HG03378 (cell line): Measurements from ENCODE around the gene SLPI.

Experiments used
- ATAC-seq: cut with Tn5 transposase; IDR thresholded peaks from one replicate; pipeline ENCODE4 v1.9.1; 2021; ENCODE audit warnings: mild to moderate bottlenecking, moderate library complexity; ENCODE audit not compliant: unreplicated experiment

Gene SLPI

GRCh38 chr20:45254383-45255262 is at the start of gene SLPI:
Gene SLPI, minus strand, starts transcription at chr20:45254564. Its CDS starts 21 bp downstream, at chr20:45254543.
- no peak for ATAC-seq

GRCh38 chr20:45303586-45304463 is 49.5 kb upstream of the SLPI start:
- no peak for ATAC-seq

GRCh38 chr20:45301824-45302271 is 47.5 kb upstream of the SLPI start:
- ATAC-seq, result no peak

GRCh38 chr20:45300961-45301360 is 46.6 kb upstream of the SLPI start:
- ATAC-seq, result no peak

GRCh38 chr20:45299786-45300185 is 45.4 kb upstream of the SLPI start:
- no peak for ATAC-seq

- ATAC-seq, result no peak
Measured at GRCh38 chr20:45297786-45298497, 43.6 kb upstream of the SLPI start.

GRCh38 chr20:45294659-45295058 is 40.3 kb upstream of the SLPI start:
- ATAC-seq, result no peak

- ATAC-seq, result no peak
Measured at GRCh38 chr20:45294003-45294368, 39.6 kb upstream of the SLPI start.

- no peak for ATAC-seq
Measured at GRCh38 chr20:45293041-45294002, 39.0 kb upstream of the SLPI start.

- ATAC-seq, result no peak
Measured at GRCh38 chr20:45292343-45292742, 38.0 kb upstream of the SLPI start.

- ATAC-seq, result no peak
Measured at GRCh38 chr20:45291526-45291925, 37.2 kb upstream of the SLPI start.

- no peak for ATAC-seq
Measured at GRCh38 chr20:45290677-45291355, 36.5 kb upstream of the SLPI start.

GRCh38 chr20:45289942-45290676 is 35.7 kb upstream of the SLPI start:
- ATAC-seq, result no peak

GRCh38 chr20:45288860-45289259 is 34.5 kb upstream of the SLPI start:
- no peak for ATAC-seq

GRCh38 chr20:45288376-45288775 is 34.0 kb upstream of the SLPI start:
- no peak for ATAC-seq

GRCh38 chr20:45283551-45284057 is 29.2 kb upstream of the SLPI start:
- no peak for ATAC-seq

GRCh38 chr20:45282700-45283550 is 28.6 kb upstream of the SLPI start:
- no peak for ATAC-seq

- no peak for ATAC-seq
Measured at GRCh38 chr20:45279992-45280391, 25.6 kb upstream of the SLPI start.
